Body of pancreas (tissue), 4 donors: ENCODE results near the gene FTCD. TPM values are rescaled to one million over a fixed set of nuclear protein-coding genes. Genes with fewer than 3 reads are reported as not detected.
"Not testable (repeated sequence)": the region's sequence is repeated elsewhere in the genome, so short reads cannot be mapped to it uniquely, and the experiment has no call there.

Experiments
- ATAC-seq: fragments of 150-250 bp; one replicate; pipeline ENCODE4 v1.9.1; 2016
- DNase-seq, 4 donors: peaks; one replicate each; pipeline ENCODE4 v3.0.0-alpha.2; 2019
- H3K27ac ChIP-seq, 4 donors: fragments of 200-600 bp; sonication (generic); 1 replicate in 3 of 4; 2 replicates in 1 of 4; pipeline versions ENCODE4 v1.5.1 to v1.6.1; 2016 to 2019; ENCODE audit warnings: mild to moderate bottlenecking in 1 of 4, mixed read lengths in 1 of 4, moderate library complexity in 1 of 4
- H3K27me3 ChIP-seq, 2 donors: fragments of 200-600 bp; sonication (generic); one replicate each; pipeline ENCODE4 v1.6.0; 2016; ENCODE audit warnings: mild to moderate bottlenecking in 1 of 2
- H3K36me3 ChIP-seq, 2 donors: fragments of 200-600 bp; sonication (generic); replicated peaks in 1 of 2; 2 replicates each; pipeline ENCODE4 v1.5.1; 2016; ENCODE audit warnings: low read depth in 2 of 2; ENCODE audit not compliant: insufficient read depth in 1 of 2
- H3K4me1 ChIP-seq: fragments of 200-600 bp; sonication (generic); one replicate; pipeline ENCODE4 v1.6.0; 2016
- H3K4me3 ChIP-seq, 2 donors: fragments of 200-600 bp; sonication (generic); 1 replicate in 1 of 2; 2 replicates in 1 of 2; pipeline ENCODE4 v1.5.1; 2016 to 2019
- H3K9me3 ChIP-seq, 3 donors: fragments of 200-600 bp; sonication (generic); 1 replicate in 2 of 3; 2 replicates in 1 of 3; pipeline ENCODE4 v1.5.1; 2016
- CTCF ChIP-seq, 7 experiments: fragments of 450-650 bp in 4 of 7; fragments of 200-600 bp in 3 of 7; sonication (generic) in 3 of 7; IDR thresholded peaks; one replicate each; pipeline ENCODE4 v1.5.1; 2016 to 2019; ENCODE audit warnings: antibody characterized with exemption in 7 of 7
- POLR2A ChIP-seq, 3 donors: fragments of 450-650 bp; IDR thresholded peaks; one replicate each; pipeline ENCODE4 v1.6.1; 2016; ENCODE audit warnings: antibody characterized with exemption in 3 of 3, mild to moderate bottlenecking in 2 of 3
- WGBS, 2 donors: methylation state at CpG; one replicate each; pipeline ENCODE4 v1.1.5; 2017; 5-methylcytosine and 5-hydroxymethylcytosine counted together
- intact Hi-C: fragments of 100-400 bp; cut with DNase I; formaldehyde crosslinking; loops from one replicate; pipeline ENCODE4 v1.15.1; 2023
- total RNA-seq, 2 donors: library from RNA; depleted of rRNA; stranded (reverse); fragments of >200 nt; gene quantifications; one replicate each; pipeline ENCODE4 v1.1.0, GENCODE V29; 2016

Gene FTCD
- total RNA-seq, 2 donors from 2014 or later = 0.33 TPM; not detected in 1

- DNase-seq (no peak), ATAC-seq (no peak)
- TF ChIP-seq POLR2A (IDR thresholded peaks at IDR 0.05) (no peak), CTCF (IDR thresholded peaks at IDR 0.05) (no peak)
- H3K4me3 ChIP-seq = no peak overlapping the region
- peak overlapping the region in 1 of 4 donors; percentile 69 for H3K27ac ChIP-seq
- H3K27me3 ChIP-seq = no peaks in the 10 kb centered on the region
- H3K36me3 ChIP-seq = no peaks in the 10 kb centered on the region
- intact Hi-C loops = no loop called here
- no peaks in the 10 kb centered on the region for H3K9me3 ChIP-seq
- 77 to 81% methylated on average over 7 of the region's 7 CpGs for WGBS, 2 donors
- H3K4me1 ChIP-seq = peaks cover 7% of the 10 kb centered on the region
Observed at GRCh38 chr21:46185716-46186115, 30.3 kb upstream of the FTCD start.

GRCh38 chr21:46184625-46185555, 29.5 kb upstream of the FTCD start:
- intact Hi-C loops = no loop called here
- peak overlapping the region; percentile 39 to 80 (median 74) for H3K27ac ChIP-seq

GRCh38 chr21:46183910-46184624, 28.7 kb upstream of the FTCD start, which contains the start of gene SPATC1L:
SPATC1L (minus strand) TSS chr21:46184459; CDS start chr21:46182816, 1,643 bp downstream.
- Histone ChIP-seq H3K4me3 (peak within 1 kb of the TSS in 1 of 2 donors; percentile 37), H3K9me3 (no peaks in the 10 kb centered on the region), H3K4me1 (peaks cover 7% of the 10 kb centered on the region), H3K27ac (peak within 1 kb of the TSS; percentile 39 to 80 (median 74)), H3K36me3 (no peaks in the 10 kb centered on the region), H3K27me3 (no peaks in the 10 kb centered on the region)
- DNase-seq (peak; percentile 59 to 77 (median 74)), ATAC-seq (peak; percentile 79)
- intact Hi-C loops = no loop called here
- WGBS, 2 donors = 3 to 30% methylated on average over 12 to 19 of the region's 24 CpGs
- TF ChIP-seq POLR2A (IDR thresholded peaks at IDR 0.05) (no peak), CTCF (IDR thresholded peaks at IDR 0.05) (no peak)

More at GRCh38 chr21:46184625-46185555, 29.5 kb upstream of the FTCD start:
- TF ChIP-seq POLR2A (IDR thresholded peaks at IDR 0.05) = peak in 2 of 3 donors; percentile 14 to 25
- no peak for TF ChIP-seq CTCF (IDR thresholded peaks at IDR 0.05)
- Histone ChIP-seq H3K9me3 (no peaks in the 10 kb centered on the region), H3K4me1 (peaks cover 7% of the 10 kb centered on the region), H3K4me3 (peak overlapping the region in 1 of 2 donors; percentile 37), H3K36me3 (no peaks in the 10 kb centered on the region), H3K27me3 (no peaks in the 10 kb centered on the region)
- WGBS, 2 donors = 10 to 30% methylated on average over 17 to 29 of the region's 30 CpGs
- DNase-seq = peak; percentile 81 to 87 (median 85)
- ATAC-seq = peak; percentile 72

GRCh38 chr21:46183337-46183909, 28.0 kb upstream of the FTCD start:
- ATAC-seq, H3K27me3 ChIP-seq, H3K27ac ChIP-seq, H3K4me1 ChIP-seq, H3K36me3 ChIP-seq, H3K9me3 ChIP-seq, H3K4me3 ChIP-seq, DNase-seq, intact Hi-C loops: not testable (repeated sequence)
- WGBS, 2 donors = 0 to 41% methylated on average over 1 to 3 of the region's 13 CpGs
